ENCODE measurements around the gene BABAM2.
"Not testable (repeated sequence)": the region's sequence is repeated elsewhere in the genome, so short reads cannot be mapped to it uniquely, and the experiment has no call there.

The BABAM2 gene

DNA sequence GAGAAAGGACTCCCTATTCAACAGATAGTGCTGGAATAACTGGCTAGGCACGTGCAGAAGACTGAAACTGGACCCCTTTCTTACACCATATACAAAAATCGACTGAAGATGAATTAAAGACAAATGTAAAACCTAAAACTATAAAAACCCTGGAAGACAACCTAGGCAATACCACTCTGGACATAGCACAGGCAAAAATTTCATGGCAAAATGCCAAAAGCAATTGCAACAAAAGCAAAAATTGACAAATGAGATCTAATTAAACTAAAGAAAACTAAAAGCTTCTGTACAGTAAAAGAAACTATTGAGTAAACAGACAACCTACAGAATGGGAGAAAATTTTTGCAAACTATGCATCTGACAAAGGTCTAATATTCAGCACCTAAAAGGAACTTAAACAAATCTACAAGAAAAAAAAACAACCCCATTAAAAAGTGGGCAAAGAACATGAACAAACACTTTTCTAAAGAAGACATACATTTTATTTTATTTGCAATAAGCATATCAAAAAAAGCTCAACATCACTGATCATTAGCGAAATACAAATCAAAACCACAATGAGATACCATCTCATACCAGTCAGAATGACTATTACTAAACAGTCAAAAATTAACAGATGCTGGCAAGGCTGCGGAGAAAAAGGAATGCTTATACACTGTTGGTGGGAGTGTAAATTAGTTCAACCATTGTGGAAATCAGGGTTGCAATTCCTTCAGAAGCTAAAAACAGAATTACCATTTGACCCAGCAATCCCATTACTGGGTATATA, 8.5 kb upstream of the BABAM2 start:
- not testable (repeated sequence) for DNase-seq

DNA sequence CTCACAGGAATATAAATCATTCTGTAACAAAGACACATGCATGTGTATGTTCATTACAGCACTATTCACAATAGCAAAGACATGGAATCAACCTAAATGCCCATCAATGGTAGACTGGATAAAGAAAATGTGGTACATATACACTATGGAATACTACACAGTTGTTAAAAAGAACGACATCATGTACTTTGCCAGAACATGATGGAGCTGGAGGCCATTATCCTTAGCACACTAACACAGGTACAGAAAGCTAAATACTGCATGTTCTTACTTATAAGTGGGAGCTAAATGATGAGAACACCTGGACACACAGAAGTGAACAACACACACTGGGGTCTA, 8.0 kb upstream of the BABAM2 start:
- not testable (repeated sequence) for DNase-seq

DNA sequence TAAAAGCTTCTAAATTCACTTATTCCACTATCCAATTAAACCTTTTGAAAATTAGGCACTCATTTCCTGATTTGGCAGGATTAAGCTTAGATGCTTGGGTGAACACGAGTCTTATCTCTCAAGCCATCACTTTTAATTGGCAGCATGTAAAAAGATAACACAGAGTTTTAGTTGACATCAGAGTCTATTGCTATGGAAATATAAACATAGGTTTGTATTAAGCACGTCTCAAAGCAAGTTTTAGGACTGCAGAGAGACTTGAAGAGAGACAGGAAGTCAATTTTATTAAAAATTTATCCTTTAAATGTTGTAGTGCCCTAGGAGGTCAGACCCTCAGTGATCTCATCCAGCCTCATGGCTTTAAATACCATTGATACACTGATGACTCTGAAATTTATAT, 5.9 kb upstream of the BABAM2 start:
- no peak for DNase-seq

DNA sequence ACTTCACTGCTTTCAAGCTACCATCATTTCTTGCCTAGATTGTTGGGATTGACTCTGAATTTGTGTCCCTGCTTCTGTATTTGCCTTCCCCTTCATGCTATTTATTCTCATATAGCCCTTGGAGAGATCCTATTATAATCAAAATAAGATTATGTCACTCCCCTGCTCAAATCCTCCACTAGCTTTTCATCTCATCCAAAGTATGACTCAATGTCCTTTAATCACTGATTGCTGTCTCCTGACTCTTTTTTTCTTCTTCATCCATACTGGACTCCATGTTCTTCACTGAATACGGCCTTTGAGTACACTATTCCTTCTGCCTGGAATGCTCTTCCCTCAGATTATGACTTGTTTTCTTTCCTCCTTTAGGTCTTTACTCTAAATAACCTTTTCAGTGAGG, 5.3 kb upstream of the BABAM2 start:
- DNase-seq, result no peak

DNA sequence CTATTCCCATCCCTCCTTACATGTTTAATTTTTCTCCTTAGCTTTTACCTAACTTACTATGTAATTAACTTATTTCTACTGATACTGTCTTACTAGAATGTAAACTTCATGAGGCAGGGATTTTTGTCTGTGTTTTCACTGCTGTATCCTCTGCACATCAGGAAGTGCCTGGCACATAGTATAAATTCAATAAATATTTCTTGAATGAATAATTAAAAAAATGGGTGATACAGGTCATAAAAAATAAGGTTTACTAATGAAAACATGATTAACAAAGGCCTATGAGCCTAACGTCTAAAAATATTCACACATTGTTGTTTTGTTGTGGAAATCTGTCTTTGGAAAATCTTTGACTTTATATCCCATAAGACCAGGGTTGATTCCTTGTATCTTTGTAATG, 4.9 kb upstream of the BABAM2 start:
- no peak for DNase-seq

DNA sequence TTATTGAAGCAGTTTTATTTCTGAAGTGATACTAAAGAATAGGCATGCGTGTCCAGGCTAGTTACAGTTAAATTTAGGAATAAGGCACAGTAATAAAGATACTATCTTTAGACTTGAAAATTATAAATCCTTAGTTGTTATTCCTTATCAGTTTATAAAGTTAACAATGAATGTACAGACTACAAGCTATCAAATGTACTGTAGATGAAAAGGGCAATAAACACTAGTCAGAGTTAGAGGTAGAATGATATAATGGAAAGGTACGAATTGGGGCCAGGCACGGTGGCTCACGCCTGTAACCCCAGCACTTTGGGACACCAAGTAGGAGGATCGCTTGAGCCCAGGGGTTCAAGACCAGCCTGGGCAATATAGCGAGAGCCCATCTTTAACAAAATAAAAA, 4.2 kb upstream of the BABAM2 start:
- DNase-seq, result no peak

DNA sequence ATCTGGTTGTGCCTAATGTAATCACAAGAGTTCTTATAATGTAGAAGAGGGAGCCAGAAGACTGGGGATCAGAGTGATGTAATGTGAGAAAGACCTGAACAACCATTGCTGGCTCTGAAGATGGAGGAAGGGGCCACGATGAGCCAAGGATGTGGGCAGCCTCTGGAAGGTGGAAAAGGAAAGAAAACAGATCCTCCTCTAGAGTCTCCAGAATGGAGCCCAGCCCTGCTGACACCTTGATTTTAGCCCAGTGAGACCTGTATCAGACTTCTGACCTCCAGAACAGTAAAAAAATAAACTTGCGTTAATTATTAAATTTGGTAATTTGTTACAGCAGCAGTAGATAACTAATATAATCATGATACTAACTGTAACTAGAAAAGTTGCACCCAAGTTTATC, 3.4 kb upstream of the BABAM2 start:
- DNase-seq, result no peak

DNA sequence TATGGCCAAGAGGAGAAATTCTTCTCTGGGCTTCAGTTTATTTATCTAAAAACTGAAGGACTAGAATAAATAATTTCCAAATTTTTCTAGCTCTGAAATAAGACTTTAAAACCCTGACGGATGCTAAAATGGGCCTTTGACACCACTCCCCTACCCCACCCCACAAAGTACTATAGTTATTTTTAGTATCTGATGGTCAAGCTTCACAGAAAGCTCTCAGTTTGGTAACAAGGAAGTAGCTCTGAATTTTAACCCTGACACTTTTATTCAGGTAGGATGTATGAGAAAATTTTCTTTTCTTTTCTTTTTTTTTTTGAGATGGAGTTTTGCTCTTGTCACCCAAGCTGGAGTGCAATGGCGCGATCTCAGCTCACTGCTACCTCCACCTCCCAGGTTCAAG, 2.7 kb upstream of the BABAM2 start:
- no peak for DNase-seq

DNA sequence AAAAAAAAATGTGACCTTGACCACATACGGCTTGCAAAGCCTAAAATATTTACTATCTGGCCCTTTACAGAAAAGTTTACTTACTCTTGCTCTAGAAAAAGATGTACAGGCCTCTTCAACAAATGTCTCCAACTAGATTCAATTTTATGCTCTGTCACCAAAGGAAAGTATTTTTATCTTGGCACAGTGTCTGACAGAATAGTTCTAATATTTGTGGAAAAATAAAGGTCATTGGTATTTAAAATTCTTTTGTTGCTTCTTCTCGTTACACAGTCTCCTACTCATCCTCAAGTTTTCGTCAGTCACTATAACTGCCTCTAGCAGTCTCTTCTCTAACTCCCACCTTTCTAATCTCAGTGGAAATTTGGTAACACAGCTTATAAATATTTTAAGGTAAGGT, 1.7 kb upstream of the BABAM2 start:
- no peak for DNase-seq

DNA sequence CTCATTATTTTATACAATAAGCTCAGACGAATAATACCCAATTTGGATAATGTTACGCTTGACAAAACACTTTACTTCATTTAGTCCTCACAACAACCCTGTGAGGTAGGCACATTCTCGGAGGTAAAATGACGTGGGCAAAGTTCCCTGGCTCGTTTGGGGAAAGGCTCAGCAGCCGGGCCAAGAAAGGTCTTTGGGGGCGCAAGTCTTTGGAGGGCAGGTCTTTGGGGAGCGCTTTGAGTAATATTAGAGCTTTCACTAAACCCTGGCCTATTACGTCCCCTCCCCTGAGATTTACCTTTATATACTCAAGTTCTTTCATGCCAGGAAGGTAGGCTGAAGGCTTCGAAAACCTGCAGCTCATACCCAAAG, 769 bp upstream of the BABAM2 start:
- DNase-seq, result no peak

DNA sequence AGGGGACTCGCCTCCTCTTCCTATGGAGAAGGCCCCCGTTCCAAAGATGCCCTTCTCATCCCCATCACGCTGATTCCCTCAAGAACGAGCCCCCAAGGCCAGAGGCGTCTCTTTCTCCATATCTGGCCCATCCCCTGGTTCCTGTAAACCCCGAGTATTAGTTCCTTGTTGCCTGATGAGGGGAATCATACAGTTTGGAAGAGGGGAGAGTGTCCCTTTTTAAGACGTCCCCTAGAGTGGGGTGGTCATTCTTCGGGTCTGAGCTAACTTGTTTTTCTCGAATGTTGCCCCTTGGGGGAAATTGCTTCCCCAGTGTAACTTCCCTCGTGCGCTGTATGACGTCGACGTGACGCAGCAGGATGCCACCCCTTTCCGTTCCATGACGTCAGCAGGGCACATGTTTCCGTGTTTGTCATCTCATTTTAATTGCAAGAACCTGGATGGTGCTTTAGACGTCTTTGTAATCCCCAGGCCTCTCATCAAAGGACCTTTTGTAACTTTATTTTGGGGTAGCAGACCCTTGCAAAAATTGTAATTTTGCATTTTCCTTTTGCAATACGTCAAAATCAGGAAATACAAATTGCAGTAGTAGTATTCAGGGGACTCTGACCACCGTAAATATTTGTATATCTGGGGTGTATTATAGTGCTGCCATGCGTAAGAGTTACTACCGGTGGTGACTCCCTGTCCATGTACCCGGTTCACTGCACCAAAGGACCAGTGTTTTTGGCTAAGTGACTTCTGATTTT, 569 bp downstream of the BABAM2 start:
- DNase-seq, result peak; percentile 58

DNA sequence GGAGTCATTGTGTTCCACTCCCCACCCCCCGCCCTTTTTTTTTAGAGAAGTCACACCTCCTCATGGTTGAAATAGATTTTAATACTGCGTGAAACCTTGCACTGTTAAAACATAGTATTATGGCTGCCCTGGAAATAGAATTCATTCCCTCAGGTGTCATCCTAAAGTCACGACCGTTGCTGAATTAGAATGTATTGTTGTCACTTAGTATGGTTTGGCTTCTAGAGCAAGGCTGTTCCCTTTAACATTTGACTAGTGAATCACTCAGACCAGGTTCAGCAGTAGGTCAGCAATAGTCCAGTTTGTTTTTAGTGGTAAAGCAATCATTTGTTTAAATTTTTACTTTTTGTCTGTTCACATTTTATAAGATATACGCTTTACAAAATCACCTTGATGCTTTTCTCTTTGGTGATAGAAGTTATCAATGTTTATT, 1.2 kb downstream of the BABAM2 start:
- DNase-seq, result no peak

DNA sequence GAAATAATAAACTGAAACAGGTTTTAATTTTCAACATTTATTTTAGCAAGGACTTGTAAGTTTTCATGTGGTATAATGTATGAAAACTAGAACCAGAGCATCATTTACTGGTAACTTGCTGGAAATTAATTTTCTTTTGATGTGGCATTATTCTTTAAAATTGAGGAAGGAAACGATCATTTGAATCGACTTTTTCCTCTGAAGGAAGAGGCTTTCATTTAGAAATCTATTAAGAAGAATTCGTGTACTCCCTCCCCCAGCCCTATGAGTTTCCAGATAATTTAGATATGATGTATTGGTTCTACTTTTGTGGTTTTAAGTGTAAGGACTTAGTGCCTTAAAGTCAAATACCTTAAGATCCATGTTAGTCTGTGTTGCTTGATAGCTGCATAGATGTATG, 2.5 kb downstream of the BABAM2 start:
- no peak for DNase-seq

DNA sequence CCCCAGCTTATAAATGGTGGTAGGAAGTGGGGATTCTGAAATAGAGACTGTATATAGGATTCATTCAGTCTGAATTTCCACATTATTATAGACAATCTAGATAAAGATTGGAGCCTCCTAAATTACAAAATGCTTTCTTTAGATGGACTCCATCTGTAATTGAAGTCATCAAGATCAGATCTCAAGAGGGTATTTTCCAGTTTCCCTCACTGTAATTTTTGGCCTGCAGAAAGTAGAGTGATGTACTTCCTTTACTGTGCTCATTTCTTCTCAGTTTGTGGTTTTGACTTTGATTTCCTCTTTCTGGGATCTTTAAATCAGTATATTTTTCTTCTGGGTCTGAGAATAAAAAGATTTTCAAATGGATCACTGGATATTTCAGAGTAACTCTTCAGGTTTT, 7.2 kb downstream of the BABAM2 start:
- DNase-seq, result no peak

DNA sequence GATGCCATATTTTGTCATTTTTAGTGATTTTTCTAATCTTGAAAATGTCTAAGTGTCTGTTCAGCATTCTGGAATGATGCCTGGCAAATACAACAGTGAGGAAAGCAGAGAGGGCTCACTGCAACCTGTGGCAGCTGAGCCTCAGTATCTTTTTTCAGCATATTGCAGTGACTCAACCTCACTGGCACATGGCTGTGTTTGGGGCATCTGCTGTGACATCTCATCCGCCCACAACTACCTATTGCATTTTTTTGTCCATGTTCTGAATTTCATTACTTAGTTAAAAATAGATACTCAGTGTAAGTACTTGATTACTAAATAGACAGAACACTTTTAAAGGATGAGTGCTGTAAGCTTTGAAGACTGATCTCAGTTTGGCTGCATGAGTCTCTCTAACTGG, 10.7 kb downstream of the BABAM2 start:
- no peak for DNase-seq

DNA sequence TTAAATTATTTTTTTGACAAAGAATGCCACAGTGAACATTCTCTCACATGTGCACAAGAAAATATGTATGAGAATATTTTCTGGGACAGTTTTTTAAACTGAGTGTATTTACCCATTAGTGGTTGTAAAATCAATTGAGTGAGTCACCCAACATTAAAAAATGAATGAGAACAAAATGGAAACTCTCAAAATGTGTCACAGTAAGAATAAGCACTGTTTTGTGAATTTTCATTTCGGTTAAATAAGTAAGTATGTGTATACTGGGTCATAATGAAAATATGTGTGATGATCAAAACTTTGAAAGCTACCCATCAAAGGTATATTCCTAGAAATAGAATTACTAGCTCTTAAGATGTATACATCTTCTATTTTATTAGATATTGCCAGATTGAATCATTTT, 11.6 kb downstream of the BABAM2 start:
- no peak for DNase-seq

DNA sequence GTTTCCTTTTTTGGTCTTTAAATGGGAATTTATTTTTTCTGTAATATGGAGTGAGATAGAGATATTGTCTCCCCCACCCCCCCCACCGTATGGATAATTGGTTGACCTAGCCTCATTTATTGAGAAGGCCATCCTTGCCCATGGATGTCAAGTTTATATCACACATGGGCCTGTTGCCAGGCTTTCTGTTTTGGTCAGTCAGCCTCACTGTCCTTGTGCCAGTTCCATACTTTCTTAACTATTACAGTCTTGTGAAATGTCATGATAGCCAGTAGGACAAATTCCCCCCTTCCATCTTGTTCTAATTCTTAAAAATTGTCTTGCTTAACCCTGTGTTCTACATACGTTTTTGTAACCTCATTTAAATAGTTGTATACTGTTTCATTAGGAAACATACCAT, 12.5 kb downstream of the BABAM2 start:
- DNase-seq, result no peak

DNA sequence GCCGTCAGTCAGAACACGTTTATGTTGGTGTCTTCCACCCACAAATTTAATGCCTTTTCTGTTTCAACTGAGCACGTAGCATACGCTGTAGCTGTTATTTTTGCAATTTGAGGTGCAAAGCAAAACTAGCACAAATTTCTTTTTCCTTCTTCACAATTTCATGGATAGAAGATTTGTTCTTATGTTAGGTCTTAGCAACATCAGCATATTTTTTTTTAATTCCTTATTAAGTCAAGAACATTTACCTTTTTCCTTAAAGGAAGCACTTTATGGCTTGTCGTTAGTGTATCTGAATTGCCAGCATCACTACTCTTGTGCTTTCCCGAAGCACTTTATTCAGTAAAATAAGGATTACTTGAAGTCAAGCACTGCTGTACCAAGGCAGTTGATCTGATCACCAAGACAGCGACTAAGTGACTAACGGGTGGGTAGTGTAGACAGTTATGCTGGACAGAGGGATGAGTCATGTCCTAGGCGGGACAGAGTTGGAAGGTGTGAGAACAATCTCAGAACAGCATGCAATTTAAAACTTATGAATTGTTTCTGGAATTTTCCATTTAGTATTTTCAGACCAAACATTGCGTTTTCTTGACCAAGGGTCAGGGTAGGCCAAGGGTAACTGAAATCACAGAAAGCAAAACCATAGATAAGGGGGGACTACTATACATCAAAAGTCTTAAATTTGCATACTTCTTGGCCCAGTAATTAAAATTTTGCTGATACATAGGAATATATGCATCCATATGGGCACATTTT, 13.3 kb downstream of the BABAM2 start:
- DNase-seq, result no peak

DNA sequence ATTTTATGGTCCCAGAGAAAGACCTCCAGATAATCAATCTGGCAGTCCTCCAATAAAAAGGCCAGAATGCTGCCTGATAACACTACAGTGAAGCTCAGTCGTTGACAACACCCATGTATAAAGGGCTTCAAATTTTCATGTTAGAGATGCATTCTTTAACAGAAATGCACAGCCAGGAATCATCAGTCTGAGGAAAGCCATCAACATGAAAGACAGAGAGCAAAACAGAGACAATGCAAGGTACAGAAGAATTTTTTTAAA, 13.8 kb downstream of the BABAM2 start:
- DNase-seq, result no peak

DNA sequence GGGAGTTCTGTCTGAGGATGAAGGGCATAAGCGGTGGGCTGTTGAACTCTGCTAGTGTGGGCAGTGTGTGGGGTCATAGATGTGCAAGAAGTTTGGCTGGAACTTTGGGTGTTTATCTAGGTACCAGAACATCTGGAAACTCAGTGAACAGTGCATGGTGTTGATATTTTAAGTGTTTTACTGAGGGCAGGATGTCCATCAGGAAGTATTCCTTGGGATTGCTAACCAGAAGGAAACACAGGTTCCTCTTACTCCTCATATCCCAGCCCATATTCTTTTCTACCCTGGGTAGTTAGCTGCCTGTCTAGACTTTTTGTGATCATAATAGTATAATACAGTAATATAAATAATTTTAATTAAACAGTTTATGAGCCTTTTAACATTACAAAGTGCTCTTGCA, 15.5 kb downstream of the BABAM2 start:
- no peak for DNase-seq

DNA sequence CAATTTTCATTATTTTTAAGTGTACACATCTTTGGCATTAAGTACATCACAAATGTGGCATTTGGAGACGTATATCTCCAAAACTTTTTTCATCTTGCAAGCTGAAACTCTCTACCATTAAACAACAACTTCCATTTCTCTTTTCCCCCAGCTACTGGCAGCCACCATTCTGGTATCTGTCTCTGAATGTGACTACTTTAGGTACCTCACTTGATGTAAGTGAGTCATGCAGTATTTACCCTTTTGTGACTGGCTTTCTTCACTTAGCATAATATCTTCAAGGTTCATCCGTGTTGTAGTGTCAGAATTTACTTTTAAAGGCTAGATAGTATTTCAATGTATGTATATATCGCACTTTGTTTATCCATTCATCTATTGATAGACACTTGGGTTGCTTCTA, 17.0 kb downstream of the BABAM2 start:
- DNase-seq, result no peak

DNA sequence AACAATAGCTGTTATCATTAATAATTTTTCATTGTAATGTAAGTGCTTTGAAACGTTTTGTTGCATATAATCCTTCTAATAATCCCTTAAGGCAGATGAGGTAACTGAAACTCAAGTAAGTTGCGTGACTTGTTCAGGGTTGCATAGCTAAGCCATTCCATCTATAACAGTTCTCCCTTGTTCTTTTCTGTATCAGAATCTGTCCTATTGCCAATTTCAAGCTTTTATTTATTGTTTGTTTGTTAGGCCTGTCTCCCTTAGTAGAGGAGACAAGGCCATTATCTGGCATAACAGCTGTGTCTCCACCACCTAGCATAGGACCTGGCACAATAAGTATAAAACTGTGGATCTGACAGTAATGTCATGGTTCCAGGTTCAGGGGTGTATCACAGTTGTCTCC, 19.4 kb downstream of the BABAM2 start:
- DNase-seq, result no peak

DNA sequence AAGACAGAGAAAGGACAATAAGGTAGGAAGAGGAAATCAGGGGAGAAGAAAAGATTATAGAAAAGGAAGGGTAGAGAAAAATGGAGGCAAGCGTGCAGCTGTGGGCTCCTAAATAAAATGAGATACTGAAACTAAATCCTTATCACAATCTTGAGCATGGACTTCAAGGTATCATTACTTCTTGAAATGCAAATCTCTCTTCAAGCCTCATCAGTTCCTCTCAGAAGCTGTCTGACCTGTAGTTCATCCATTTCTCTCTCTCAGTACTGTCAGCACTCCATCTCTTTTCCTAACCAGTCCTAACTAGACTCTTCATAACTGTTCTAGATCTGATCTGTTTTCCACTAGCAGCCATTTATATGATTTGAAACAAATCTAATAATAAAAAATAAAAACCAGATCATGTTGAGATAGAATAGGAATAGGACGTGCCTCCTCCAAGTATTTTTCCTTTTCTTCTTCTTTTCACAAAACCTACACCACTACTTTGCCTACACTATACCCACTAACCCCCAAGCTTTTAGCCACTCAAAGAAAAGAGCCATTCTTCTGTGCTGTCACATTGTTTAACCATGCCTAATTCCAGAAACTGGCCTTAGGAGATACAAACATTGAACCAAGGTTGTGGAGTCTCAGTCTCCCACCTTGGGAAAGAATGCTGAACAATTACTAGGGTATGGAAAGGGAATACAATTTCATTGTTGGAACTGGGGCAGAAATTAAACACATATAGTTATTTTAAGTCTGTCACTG, 21.1 kb downstream of the BABAM2 start:
- no peak for DNase-seq

DNA sequence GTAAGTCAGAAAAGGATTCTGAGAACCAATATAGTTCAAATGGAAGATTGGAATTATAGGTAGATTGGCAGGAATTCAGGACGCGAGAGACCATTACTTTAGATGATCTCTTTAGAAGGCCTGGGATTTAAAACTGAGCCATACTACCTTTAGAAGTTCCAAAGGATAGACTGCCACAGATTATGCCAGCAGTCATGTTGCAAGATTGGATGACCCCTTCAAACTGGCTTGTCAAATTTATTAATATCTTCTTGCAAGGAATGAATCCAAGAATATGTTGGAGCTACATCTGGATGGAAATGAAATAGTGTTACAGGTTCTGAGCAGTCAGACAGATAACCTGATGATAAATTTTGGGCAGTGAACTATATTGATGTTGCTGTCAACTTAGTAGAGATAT, 22.0 kb downstream of the BABAM2 start:
- DNase-seq, result no peak

Data from DMS153 (cell line).